GM19025 (cell line): ENCODE measurements around the gene CCN5.
"Not testable (repeated sequence)": the region's sequence is repeated elsewhere in the genome, so short reads cannot be mapped to it uniquely, and the experiment has no call there.

ENCODE experiments used
- ATAC-seq: cut with Tn5 transposase; IDR thresholded peaks from one replicate; pipeline ENCODE4 v1.9.1; 2021; ENCODE audit warnings: mild to moderate bottlenecking, low read depth, moderate library complexity; ENCODE audit not compliant: unreplicated experiment

The CCN5 gene

DNA sequence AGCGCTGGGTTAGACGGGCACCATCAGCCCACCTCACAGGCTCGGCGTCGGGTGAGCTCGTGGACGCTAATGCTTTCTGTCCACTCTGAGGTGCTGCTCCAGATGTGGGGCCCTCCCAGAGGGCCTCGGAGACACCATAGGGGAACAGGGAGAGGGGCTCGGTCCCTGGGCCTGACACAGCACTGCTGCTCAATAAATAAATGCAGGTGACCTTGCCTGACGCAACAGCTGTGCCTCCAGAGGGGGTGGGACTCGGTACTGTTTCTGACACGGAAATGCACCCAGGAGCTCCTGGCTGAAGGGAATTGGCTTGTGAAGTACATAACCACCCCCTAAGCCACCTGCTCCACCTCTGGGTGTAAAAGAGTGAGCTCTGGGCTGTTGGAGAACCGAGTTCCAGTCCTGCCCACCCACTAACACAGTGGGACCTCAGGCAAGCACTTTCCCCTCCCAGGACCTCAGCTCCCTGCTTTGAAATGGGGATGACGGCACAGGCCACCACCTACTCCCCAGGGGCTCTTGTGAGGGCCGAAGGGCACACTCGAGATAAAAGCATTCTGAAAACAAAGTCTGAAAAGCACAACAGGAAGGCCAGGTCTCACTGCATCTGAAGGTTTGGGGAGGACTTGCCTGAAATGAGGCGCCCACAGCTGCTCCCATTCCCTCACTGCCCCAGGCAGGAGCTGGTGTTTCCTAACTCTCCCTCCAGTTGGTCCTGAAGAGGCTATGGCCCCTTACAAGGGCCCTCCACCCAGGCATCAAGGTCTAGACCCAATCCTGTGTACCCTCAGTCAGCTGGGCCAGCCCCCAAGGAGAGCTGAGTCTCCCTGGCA, 37.1 kb downstream of the CCN5 start:
- ATAC-seq: no peak

DNA sequence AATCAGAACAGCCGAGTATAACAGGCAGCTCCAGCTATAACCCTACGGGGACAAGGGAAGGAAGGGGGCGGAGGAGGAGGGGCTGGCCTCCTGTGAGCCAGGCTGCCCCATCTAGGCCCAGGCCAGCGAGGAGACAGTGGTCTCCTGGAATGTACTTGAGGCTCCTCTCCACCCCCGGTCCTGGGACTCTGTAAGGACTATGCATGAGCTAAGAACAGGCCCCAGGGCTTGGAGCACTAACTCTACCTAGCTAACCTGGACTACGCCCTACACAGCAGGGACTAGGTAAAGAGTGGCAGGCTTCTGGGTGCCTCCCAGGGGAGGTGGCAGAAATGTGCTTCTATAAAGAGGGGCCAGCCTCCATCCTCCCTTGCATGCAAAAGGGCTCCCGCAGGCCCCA, 39.4 kb downstream of the CCN5 start:
- no peak for ATAC-seq

GRCh38 chr20:44756011-44756688, 41.0 kb downstream of the CCN5 start:
- no peak for ATAC-seq

DNA sequence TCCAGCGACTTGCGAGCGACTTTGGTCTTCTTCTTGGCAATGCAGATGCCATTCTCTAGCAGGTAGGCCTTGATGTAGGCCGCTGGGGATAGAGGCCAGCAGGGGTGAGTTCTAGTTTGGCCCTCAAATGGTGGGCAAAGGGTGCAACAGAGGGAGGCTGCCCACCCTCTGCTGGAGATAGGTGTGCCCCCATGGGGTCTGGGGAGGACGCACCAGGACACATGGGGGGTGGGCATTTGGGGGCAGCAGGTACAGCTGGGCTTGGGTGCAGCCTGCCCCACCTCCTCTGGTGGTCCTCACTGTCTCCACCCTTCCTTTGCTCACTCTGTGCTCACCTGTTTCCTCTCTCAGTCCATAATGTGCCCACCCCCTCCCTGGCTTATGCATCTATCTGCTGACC, 41.8 kb downstream of the CCN5 start:
- no peak for ATAC-seq

DNA sequence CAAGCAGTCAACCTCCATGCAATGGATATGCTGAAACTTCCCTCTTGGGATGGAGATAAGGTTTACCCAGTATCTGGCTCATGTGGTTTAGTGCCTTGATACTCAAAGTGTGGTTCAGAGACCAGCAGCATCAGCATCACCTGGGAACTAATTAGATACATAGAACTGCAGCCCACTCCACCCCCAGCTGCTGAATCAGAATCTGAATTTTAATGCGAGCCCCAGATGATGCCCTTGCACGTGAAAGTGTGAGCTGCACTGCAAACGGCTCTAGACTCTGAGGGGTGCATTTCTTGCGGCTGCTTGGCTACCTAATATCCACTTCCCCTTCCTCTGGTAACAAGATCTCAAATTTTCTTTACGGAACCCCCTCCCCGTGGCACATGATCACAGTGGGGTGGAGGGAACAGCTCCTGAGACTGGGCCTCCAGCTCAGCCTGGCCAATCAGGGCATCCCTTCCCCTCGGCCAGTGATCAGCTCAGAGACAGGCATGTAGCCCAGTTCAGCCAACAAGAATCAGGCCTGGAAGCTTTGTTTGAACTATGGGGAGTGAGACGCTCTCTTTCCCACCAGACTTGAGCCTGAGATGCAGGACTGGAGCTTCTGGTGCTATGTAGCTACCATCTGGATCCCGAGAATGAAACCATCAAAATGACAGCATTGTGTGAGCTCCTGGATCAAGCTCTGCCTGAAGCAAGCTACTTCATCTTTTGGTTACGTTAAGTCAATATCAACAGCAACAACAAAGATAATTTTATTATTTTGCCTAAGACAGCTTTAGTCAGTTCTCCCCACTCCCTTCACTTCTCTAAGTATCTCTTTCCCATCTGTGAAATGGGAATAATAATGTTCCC, 43.3 kb downstream of the CCN5 start:
- no peak for ATAC-seq

DNA sequence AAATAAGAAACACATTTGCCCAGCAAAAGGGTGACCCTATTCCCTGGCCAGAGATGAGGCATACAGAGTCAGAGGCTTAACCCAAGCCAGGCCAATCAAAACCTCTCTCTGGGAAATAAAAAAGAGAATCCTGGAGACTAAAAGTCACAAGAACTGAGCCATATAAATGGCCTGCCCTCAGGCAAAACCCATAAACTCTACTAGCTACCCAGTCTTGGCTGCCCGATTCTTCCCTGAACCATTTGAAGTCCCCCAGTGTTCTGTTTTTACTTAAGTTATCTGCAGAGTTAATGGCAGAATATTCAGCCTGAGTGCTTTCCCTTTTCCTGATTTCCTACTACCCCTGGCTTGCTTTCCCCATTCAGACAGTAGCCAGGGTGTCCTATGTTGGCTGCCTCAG, 44.4 kb downstream of the CCN5 start:
- no peak for ATAC-seq

GRCh38 chr20:44761423-44761822, 46.3 kb downstream of the CCN5 start:
- ATAC-seq: no peak

GRCh38 chr20:44762466-44763140, 47.4 kb downstream of the CCN5 start:
- ATAC-seq: no peak

- not testable (repeated sequence) for ATAC-seq
Observed at GRCh38 chr20:44763798-44764197, 48.6 kb downstream of the CCN5 start.

GRCh38 chr20:44765091-44765490, 49.9 kb downstream of the CCN5 start:
- no peak for ATAC-seq

DNA sequence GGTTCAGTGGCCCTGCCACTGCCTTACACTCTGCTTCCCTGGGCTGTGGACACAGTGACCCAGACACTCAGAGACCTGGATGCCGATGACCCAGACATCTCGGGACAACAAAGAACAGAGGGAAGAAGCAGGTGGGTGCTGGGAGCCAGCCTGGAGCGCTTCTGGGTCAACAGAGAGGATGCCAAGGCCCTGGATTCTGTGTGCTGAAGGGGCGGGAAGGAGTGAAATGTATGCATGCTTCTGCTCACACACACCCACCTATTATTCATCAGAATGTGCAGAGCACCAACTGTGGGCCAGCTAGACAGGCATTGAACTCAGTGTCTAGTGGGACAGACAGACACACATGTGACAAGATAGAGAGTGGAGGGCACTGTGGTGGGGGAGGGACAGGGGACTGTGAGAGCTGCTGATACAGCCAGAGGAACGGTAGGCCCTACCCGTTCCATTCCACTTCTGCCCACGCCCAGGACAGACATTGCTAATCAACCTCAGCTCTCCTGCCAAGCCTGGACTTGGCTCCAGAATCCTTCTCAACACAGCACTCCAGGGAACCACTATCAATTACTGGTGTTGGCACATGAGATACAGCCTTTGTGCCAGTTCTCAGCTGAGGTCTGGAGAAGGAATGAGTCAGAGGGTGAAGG, 50.7 kb downstream of the CCN5 start:
- no peak for ATAC-seq

GRCh38 chr20:44768256-44768655, 53.1 kb downstream of the CCN5 start:
- ATAC-seq: no peak

GRCh38 chr20:44768854-44769480, 53.8 kb downstream of the CCN5 start:
- ATAC-seq: no peak

DNA sequence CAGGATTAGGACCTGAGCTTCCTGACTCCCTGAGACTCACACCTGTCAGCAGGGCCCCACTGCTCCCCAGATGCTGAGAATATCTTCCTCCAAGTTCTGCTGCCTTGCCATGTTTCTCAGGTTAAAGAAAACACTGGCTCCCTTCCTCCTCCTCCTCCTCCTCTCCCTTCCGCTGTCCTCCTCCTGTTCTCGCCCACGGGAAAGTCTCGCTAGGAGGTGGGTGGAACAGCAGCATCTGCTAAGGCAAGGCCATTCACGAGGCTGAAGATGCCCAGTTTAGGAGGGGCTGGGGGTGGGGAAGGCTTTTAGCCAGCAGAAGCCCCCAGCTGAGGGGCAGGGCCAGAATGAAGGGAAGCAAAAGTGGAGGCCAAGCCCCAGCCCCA, 54.3 kb downstream of the CCN5 start:
- no peak for ATAC-seq

GRCh38 chr20:44770484-44771171, 55.5 kb downstream of the CCN5 start:
- ATAC-seq: no peak

- no peak for ATAC-seq
Observed at GRCh38 chr20:44771172-44771535, 56.0 kb downstream of the CCN5 start.

DNA sequence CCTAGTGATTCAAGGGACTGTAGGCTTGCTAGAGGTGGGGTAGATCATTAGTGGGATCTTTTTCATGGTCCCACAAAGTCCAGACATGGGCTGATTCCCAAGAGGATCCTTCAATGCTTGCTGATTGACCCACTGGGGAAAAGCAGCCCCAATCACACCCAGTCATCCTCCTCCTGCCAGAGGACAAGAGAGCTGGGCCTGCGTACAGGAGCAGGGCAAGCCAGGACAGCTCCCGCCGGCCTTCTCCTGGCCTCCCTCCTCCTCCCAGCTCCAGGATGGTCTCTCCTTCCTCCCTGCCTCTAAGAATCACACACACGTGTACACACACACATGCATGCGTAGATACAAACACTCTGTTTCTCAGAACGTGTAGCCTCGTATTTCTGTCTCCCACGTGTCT, 57.5 kb downstream of the CCN5 start:
- ATAC-seq: no peak

DNA sequence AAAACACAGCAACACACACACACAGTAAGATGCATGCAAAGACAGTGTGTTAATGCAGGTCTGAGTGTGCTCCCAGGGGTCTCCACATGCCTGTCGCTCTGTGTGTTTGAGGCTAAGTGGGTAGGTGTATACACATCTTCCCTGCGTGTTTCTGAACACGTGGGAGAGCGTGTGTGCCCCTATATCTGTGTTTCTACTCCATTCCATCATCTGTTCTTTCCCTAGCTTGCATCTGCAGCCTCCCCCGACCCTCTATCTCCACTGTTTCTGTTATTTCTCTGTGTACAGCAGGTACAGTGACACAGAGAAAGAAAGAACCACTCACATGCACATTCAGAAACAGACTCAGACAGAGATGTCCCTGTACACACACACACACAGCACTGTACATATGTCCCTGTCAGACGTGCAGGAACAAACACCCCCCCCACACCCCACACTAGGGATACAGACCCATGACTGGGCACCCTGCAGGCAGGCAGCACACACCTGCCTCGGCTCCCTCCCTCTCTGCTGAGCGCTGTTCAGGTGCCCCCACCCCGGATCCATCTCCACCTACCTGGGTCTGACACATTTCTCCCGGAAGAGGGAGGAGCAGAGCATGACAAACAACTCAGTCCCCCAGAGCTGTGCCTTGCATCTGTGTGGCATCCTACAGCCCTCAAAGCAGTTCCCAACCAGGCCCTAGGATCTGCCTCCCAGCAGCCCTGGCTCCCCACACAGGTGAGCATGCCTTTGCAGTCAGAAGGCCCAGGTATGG, 58.1 kb downstream of the CCN5 start:
- ATAC-seq: no peak
